Measurements from ENCODE around the gene PROS1. TPM values are rescaled to one million over a fixed set of nuclear protein-coding genes. Genes with fewer than 3 reads are reported as not detected.
A peak's percentile ranks its signal among the peaks of the same experiment; 100 is the strongest.

The PROS1 gene
- total RNA-seq, 4 donors from 2014 or later = 20.0 to 84.4 (median 39.9) TPM

- no peak for TF ChIP-seq POLR2A (IDR thresholded peaks at IDR 0.05)
- TF ChIP-seq, protein P1, sequence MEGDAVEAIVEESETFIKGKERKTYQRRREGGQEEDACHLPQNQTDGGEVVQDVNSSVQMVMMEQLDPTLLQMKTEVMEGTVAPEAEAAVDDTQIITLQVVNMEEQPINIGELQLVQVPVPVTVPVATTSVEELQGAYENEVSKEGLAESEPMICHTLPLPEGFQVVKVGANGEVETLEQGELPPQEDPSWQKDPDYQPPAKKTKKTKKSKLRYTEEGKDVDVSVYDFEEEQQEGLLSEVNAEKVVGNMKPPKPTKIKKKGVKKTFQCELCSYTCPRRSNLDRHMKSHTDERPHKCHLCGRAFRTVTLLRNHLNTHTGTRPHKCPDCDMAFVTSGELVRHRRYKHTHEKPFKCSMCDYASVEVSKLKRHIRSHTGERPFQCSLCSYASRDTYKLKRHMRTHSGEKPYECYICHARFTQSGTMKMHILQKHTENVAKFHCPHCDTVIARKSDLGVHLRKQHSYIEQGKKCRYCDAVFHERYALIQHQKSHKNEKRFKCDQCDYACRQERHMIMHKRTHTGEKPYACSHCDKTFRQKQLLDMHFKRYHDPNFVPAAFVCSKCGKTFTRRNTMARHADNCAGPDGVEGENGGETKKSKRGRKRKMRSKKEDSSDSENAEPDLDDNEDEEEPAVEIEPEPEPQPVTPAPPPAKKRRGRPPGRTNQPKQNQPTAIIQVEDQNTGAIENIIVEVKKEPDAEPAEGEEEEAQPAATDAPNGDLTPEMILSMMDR (IDR thresholded peaks at IDR 0.05) = no peak
- no peaks in the 10 kb centered on the region for H3K4me1 ChIP-seq
- no peak for DNase-seq
- no peak overlapping the region for H3K4me3 ChIP-seq (replicated peaks in 1 of 3)
- WGBS, 2 donors = 88 to 90% methylated on average over 3 of the region's 3 CpGs
- H3K9me3 ChIP-seq = no peaks in the 10 kb centered on the region
- no peak overlapping the region for H3K27ac ChIP-seq
- intact Hi-C loops (cut with DNase I) = no loop called here
- H3K27me3 ChIP-seq = no peaks in the 10 kb centered on the region
- no peaks in the 10 kb centered on the region for H3K36me3 ChIP-seq
These were observed 37.6 kb upstream of the PROS1 start for GRCh38 chr3:94011233-94011711.

GRCh38 chr3:94009608-94010007, 35.9 kb upstream of the PROS1 start:
- H3K9me3 ChIP-seq = no peaks in the 10 kb centered on the region
- H3K27ac ChIP-seq = no peak overlapping the region
- H3K36me3 ChIP-seq = no peaks in the 10 kb centered on the region
- no peak overlapping the region for H3K4me3 ChIP-seq (replicated peaks in 1 of 3)
- no peak for DNase-seq
- WGBS, 2 donors = 94 to 99% methylated on average over 2 of the region's 2 CpGs
- TF ChIP-seq POLR2A (IDR thresholded peaks at IDR 0.05) = no peak
- TF ChIP-seq, protein P1 (IDR thresholded peaks at IDR 0.05) = no peak
- intact Hi-C loops (cut with DNase I) = loop anchor here (10.0 kb wide), 1 partner anchor 55 kb away; the partner anchor contains the start of genes DHFR2 and NSUN3
- no peaks in the 10 kb centered on the region for H3K4me1 ChIP-seq
- H3K27me3 ChIP-seq = no peaks in the 10 kb centered on the region

DNA sequence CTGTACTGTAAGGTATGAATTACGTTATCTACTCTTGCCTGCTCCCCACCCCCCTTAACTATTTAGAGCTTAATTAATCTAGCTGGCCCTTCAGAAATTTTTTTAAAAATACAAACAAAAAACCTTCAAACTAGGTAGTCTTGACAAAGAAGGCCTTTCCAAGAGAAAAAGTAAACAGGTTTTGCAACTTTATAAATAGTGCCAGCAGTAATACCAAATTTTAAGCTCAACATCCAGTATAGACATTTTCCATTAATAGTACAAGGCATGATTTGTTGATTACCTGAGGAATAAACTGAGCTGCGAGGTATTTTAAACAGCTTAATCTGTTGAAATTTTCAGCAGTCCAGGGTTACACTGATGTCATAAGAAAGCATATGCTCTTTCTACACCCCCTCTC, 34.6 kb upstream of the PROS1 start:
- no peak overlapping the region for H3K27ac ChIP-seq

GRCh38 chr3:94004301-94004910, 30.7 kb upstream of the PROS1 start:
- H3K4me3 ChIP-seq (replicated peaks in 1 of 3) = peak overlapping the region in 1 of 3 donors; percentile 40
- intact Hi-C loops (cut with DNase I) = loop anchor here (10.0 kb wide), 1 partner anchor 60 kb away; the partner anchor contains the start of genes DHFR2 and NSUN3
- no peak for DNase-seq

More for the DNA sequence above, 34.6 kb upstream of the PROS1 start:
- TF ChIP-seq, protein P1 (IDR thresholded peaks at IDR 0.05) = no peak
- no peak for TF ChIP-seq POLR2A (IDR thresholded peaks at IDR 0.05)
- no peak for DNase-seq
- Histone ChIP-seq H3K4me1 (no peaks in the 10 kb centered on the region), H3K27me3 (no peaks in the 10 kb centered on the region), H3K36me3 (no peaks in the 10 kb centered on the region), H3K9me3 (no peaks in the 10 kb centered on the region), H3K4me3 (replicated peaks in 1 of 3) (no peak overlapping the region)
- intact Hi-C loops (cut with DNase I) = loop anchor here (10.0 kb wide), 1 partner anchor 57 kb away; the partner anchor contains the start of genes DHFR2 and NSUN3
- 96 to 97% methylated on average over 2 of the region's 2 CpGs for WGBS, 2 donors

More at GRCh38 chr3:94004301-94004910, 30.7 kb upstream of the PROS1 start:
- Histone ChIP-seq H3K9me3 (no peaks in the 10 kb centered on the region), H3K36me3 (no peaks in the 10 kb centered on the region), H3K27ac (peak overlapping the region in 1 of 3 donors; percentile 39), H3K4me1 (no peaks in the 10 kb centered on the region), H3K27me3 (no peaks in the 10 kb centered on the region)
- TF ChIP-seq, protein P1 (IDR thresholded peaks at IDR 0.05) = peak; percentile 21 to 79 (median 68)
- no peak for TF ChIP-seq POLR2A (IDR thresholded peaks at IDR 0.05)
- 3 to 5% methylated on average over 4 of the region's 4 CpGs for WGBS, 2 donors
